RKO (cell line): ENCODE measurements around the gene TRAF3IP1.

Experiments
- DNase-seq: peaks from one replicate; pipeline ENCODE4 v3.0.0-alpha.2; 2016; ENCODE audit warnings: low spot score

Gene TRAF3IP1

GRCh38 chr2:238449909-238450417, 129.6 kb downstream of the TRAF3IP1 start:
- no peak for DNase-seq

- DNase-seq = no peak
Observed at GRCh38 chr2:238450440-238450861, 130.1 kb downstream of the TRAF3IP1 start.
